RWPE2 (cell line): Measurements from ENCODE around the gene CDC37L1.

Source experiments
- ATAC-seq: fragments of 200-7000 bp; cut with Tn5 transposase; 3 replicates; pipeline ENCODE4 v1.9.1; 2021; ENCODE audit warnings: low read depth
- DNase-seq: peaks from one replicate; pipeline ENCODE4 v3.0.0-alpha.2; 2020; ENCODE audit warnings: low spot score
- H3K27ac ChIP-seq: fragments of 450-650 bp; 2 replicates; pipeline ENCODE4 v1.5.1; 2017; ENCODE audit warnings: mild to moderate bottlenecking; ENCODE audit not compliant: poor library complexity, severe bottlenecking
- H3K27me3 ChIP-seq: fragments of 250-450 bp; sonication (Bioruptor Pico); 2 replicates; pipeline ENCODE4 v1.5.1; 2021; ENCODE audit warnings: mild to moderate bottlenecking, moderate library complexity; ENCODE audit not compliant: insufficient read depth, poor library complexity, severe bottlenecking
- H3K36me3 ChIP-seq: fragments of 250-450 bp; sonication (Bioruptor Pico); 2 replicates; pipeline ENCODE4 v1.5.1; 2020; ENCODE audit warnings: low read depth, mild to moderate bottlenecking, moderate library complexity
- H3K4me1 ChIP-seq: fragments of 250-450 bp; sonication (Bioruptor Pico); 2 replicates; pipeline ENCODE4 v1.5.1; 2021; ENCODE audit warnings: mild to moderate bottlenecking, moderate library complexity; ENCODE audit not compliant: insufficient read depth, poor library complexity, severe bottlenecking
- H3K4me3 ChIP-seq: fragments of 250-450 bp; sonication (Bioruptor Pico); 2 replicates; pipeline ENCODE4 v1.5.1; 2021; ENCODE audit warnings: mild to moderate bottlenecking, moderate library complexity; ENCODE audit not compliant: severe bottlenecking
- H3K9me3 ChIP-seq: fragments of 250-450 bp; sonication (Bioruptor Pico); 2 replicates; pipeline ENCODE4 v1.5.1; 2021; ENCODE audit warnings: mild to moderate bottlenecking, moderate library complexity; ENCODE audit not compliant: severe bottlenecking
- TF ChIP-seq, protein P1 (sequence below): fragments of 450-650 bp; IDR thresholded peaks from one replicate; pipeline ENCODE4 v1.5.1; 2017; ENCODE audit warnings: mild to moderate bottlenecking, moderate library complexity; ENCODE audit not compliant: poor library complexity, severe bottlenecking

The CDC37L1 gene

DNA sequence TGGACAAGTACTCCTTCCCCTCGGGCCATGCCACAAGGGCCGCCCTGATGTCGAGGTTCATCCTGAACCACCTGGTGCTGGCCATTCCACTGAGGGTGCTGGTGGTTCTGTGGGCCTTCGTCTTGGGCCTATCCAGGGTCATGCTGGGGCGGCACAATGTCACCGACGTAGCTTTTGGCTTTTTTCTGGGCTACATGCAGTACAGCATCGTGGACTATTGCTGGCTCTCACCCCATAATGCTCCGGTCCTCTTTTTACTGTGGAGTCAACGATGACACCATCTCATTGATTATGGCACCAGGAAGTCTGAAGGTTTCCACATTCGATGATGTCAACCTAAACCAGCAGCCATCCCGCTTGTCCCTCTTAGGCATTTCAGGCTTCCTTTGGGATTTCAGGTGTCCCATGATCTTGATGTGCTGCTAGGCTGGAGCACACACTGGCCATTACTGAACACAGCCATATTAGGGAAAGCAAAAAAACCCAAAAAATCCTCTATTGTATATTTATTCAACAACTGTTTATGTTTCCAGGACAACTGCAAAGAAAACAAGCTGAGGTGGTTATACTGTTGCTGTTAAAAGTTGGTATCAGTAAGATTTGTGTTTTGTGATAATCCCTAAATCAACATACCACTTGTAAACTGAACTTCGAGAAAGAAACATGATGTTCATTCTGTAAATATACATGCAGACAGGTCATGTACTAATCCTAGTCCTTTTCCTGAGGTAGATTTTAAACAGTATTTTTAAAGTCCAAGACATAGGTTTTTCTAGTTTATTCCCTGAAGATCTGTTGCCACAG lies 16.2 kb upstream of the CDC37L1 start:
- no peak for DNase-seq
- H3K9me3 ChIP-seq, result no peaks in the 10 kb centered on the region
- H3K4me1 ChIP-seq, result peaks cover 38% of the 10 kb centered on the region
- no peaks in the 10 kb centered on the region for H3K36me3 ChIP-seq
- H3K27me3 ChIP-seq, result no peaks in the 10 kb centered on the region
- no peak for ATAC-seq
- peak overlapping the region; percentile 73 for H3K4me3 ChIP-seq
- no peak overlapping the region for H3K27ac ChIP-seq
- TF ChIP-seq, protein P1, sequence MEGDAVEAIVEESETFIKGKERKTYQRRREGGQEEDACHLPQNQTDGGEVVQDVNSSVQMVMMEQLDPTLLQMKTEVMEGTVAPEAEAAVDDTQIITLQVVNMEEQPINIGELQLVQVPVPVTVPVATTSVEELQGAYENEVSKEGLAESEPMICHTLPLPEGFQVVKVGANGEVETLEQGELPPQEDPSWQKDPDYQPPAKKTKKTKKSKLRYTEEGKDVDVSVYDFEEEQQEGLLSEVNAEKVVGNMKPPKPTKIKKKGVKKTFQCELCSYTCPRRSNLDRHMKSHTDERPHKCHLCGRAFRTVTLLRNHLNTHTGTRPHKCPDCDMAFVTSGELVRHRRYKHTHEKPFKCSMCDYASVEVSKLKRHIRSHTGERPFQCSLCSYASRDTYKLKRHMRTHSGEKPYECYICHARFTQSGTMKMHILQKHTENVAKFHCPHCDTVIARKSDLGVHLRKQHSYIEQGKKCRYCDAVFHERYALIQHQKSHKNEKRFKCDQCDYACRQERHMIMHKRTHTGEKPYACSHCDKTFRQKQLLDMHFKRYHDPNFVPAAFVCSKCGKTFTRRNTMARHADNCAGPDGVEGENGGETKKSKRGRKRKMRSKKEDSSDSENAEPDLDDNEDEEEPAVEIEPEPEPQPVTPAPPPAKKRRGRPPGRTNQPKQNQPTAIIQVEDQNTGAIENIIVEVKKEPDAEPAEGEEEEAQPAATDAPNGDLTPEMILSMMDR, result no peak

DNA sequence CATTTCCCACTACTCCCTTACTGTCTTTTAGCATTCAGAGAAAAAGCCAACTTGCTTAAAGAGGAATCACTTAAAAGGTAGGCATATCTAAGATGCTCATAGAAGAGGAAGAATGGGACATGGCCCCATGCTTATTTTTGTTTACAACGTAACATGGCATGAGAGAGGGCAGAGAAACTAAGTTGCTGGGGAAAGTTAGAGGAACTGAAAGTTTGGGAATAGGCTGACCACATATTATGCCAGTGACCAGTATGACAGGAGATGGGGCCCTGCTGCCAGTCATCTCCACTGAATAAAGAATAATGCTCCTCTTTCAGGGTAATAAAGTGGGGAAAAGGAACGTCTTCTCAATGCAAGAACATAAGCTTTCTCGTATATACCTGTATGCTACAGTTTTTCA lies 15.4 kb upstream of the CDC37L1 start:
- no peak for ATAC-seq
- no peak overlapping the region for H3K4me3 ChIP-seq
- no peak overlapping the region for H3K27ac ChIP-seq
- no peaks in the 10 kb centered on the region for H3K36me3 ChIP-seq
- no peaks in the 10 kb centered on the region for H3K27me3 ChIP-seq
- no peaks in the 10 kb centered on the region for H3K9me3 ChIP-seq
- no peak for DNase-seq
- TF ChIP-seq, protein P1, result no peak
- peaks cover 38% of the 10 kb centered on the region for H3K4me1 ChIP-seq

DNA sequence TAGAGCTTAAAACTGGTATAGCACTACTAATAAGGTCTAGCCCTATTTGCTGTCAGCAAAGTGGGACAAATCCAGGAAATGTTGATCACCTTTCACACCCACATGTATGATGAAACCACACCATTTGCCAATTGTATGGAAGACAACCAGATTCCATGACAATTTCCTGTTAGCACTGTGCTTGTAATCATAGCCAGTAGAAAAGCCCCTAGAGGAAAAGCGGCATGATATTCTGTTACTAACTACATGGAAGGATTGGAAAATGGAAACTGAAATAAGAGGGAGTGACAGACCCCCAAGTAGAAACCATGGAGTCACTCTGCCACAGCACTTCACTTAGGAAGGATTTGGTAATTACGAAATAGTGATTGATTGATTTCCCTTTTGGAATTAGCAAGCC lies 14.0 kb upstream of the CDC37L1 start:
- Histone ChIP-seq H3K9me3 (no peaks in the 10 kb centered on the region), H3K27me3 (no peaks in the 10 kb centered on the region), H3K4me3 (peak overlapping the region; percentile 33), H3K36me3 (no peaks in the 10 kb centered on the region), H3K27ac (peak overlapping the region; percentile 22), H3K4me1 (peaks cover 38% of the 10 kb centered on the region)
- TF ChIP-seq, protein P1, result no peak
- DNase-seq (no peak), ATAC-seq (0 out of 3 replicates have a peak, but pooled peaks have one; percentile 4)

DNA sequence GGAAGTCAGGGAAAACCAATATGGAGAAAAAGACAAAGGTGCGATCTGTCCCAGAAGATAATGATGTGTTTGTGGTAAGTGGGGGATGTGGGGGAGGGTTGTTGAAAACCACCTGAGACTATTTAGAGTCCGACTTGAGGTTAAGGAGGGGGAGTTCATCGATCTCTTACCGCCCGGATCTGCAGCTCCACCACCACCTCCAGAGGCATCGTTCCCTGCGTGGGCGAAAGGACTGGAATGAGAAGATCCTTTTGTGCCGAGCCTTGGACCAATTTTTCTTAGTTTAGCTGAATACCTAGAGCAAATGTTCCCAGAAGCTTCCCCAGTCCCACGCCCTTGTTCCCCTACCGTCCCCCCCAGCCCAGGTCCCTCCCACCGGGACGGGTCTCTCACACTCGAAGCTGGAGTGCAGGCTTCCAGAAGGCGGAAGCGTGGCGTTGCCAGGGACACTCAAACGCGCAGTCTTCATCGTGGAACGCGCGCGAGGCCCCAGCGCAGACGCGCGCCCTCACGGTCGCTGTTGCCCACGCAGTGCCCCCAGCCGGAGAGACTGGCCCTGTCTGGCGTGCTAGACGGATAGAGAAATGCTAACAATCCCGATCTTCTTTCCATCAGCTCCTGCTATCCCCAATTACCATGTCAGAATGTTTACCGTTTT lies 13.2 kb upstream of the CDC37L1 start, which contains the start of gene SPATA6L:
Gene SPATA6L, minus strand, starts transcription at position 439 of the 658 bp plus-strand sequence. Its CDS starts 230 bp downstream, at position 209.
- Histone ChIP-seq H3K27ac (peak within 1 kb of the TSS; percentile 22), H3K4me1 (peaks cover 36% of the 10 kb centered on the region), H3K27me3 (no peaks in the 10 kb centered on the region), H3K4me3 (peak within 1 kb of the TSS; percentile 33), H3K9me3 (no peaks in the 10 kb centered on the region), H3K36me3 (no peaks in the 10 kb centered on the region)
- ATAC-seq (peak; percentile 30), DNase-seq (no peak)
- TF ChIP-seq, protein P1, result peak; percentile 21
